GM23248 (cell line): ENCODE results near the gene DPP6.

Experiments used
- EZH2 ChIP-seq: fragments of 200-600 bp; sonication (generic); IDR thresholded peaks from 2 replicates; pipeline ENCODE4 v1.6.1; 2018; ENCODE audit warnings: antibody characterized with exemption, mild to moderate bottlenecking; ENCODE audit not compliant: insufficient read depth, poor library complexity, severe bottlenecking
- EZH2phosphoT487 ChIP-seq: fragments of 200-600 bp; sonication (generic); IDR thresholded peaks from 2 replicates; pipeline ENCODE4 v1.6.1; 2018; ENCODE audit warnings: antibody characterized with exemption, moderate library complexity, mild to moderate bottlenecking, low read depth; ENCODE audit not compliant: insufficient read depth

DNA sequence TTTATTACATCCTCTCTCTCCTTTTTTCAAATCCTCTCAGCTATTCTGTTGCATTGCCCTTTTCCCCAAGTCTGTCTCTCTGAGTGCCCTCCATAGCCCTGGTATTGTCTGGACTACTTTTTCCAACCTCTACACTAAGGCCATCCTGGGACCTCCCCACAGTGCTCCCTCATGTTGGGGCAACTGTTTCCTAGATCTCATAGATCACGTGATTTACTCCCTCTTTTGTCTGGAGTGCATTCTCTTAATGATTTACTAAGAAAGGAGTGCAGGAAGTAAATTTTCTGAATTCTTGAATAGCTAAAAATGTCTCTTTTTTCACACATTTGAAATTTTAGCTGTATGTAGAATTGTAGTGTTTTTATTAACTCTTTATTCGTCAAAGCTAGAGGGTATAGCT lies 733.7 kb downstream of the DPP6 start:
- no peak for TF ChIP-seq EZH2
- no peak for TF ChIP-seq EZH2phosphoT487
